GM19452 (cell line): ENCODE data around the gene CCDC121.

Experiments used
- ATAC-seq: cut with Tn5 transposase; IDR thresholded peaks from one replicate; pipeline ENCODE4 v1.9.1; 2021; ENCODE audit not compliant: unreplicated experiment

The CCDC121 gene

GRCh38 chr2:27628767-27629709 lies at the start of gene CCDC121, which contains the start of gene GPN1:
Gene CCDC121, minus strand, starts transcription at chr2:27629012. Its CDS starts 1,213 bp downstream, at chr2:27627799.
Gene GPN1, plus strand, starts transcription at chr2:27629050. Its CDS starts 9 bp downstream, at chr2:27629059.
- ATAC-seq: peak; percentile 95

- ATAC-seq: no peak
Measured at GRCh38 chr2:27672723-27673486, 44.1 kb upstream of the CCDC121 start.

GRCh38 chr2:27671235-27671634 lies 42.4 kb upstream of the CCDC121 start:
- ATAC-seq: no peak

- no peak for ATAC-seq
Measured at GRCh38 chr2:27667446-27667845, 38.6 kb upstream of the CCDC121 start.

- ATAC-seq: no peak
Measured at GRCh38 chr2:27664622-27665363, 36.0 kb upstream of the CCDC121 start.

- ATAC-seq: no peak
Measured at GRCh38 chr2:27664154-27664574, 35.4 kb upstream of the CCDC121 start.

- ATAC-seq: peak; percentile 67
Measured at GRCh38 chr2:27663285-27664153, 34.7 kb upstream of the CCDC121 start, which contains the start of the genes SLC4A1AP and SUPT7L. Gene SLC4A1AP, plus strand, starts transcription at chr2:27663889. Its CDS starts 26 bp downstream, at chr2:27663915. Gene SUPT7L, minus strand, starts transcription at chr2:27663614. Its CDS starts 1,422 bp downstream, at chr2:27662192.

GRCh38 chr2:27661371-27661770 lies 32.6 kb upstream of the CCDC121 start:
- ATAC-seq: no peak

GRCh38 chr2:27655155-27655951 lies 26.5 kb upstream of the CCDC121 start:
- ATAC-seq: no peak

GRCh38 chr2:27653397-27653796 lies 24.6 kb upstream of the CCDC121 start:
- ATAC-seq: no peak

GRCh38 chr2:27652790-27653189 lies 24.0 kb upstream of the CCDC121 start:
- ATAC-seq: no peak

GRCh38 chr2:27652341-27652740 lies 23.5 kb upstream of the CCDC121 start:
- ATAC-seq: no peak

GRCh38 chr2:27651056-27651455 lies 22.2 kb upstream of the CCDC121 start:
- no peak for ATAC-seq

- no peak for ATAC-seq
Measured at GRCh38 chr2:27647737-27648136, 18.9 kb upstream of the CCDC121 start.

- no peak for ATAC-seq
Measured at GRCh38 chr2:27647289-27647688, 18.5 kb upstream of the CCDC121 start.

GRCh38 chr2:27645197-27645596 lies 16.4 kb upstream of the CCDC121 start:
- ATAC-seq: no peak

GRCh38 chr2:27640722-27641245 lies 12.0 kb upstream of the CCDC121 start:
- no peak for ATAC-seq

- no peak for ATAC-seq
Measured at GRCh38 chr2:27638709-27639108, 9.9 kb upstream of the CCDC121 start.
